Neural cell (in vitro differentiated cells): ENCODE data around the gene C1orf105. TPM values are rescaled to one million over a fixed set of nuclear protein-coding genes. Genes with fewer than 3 reads are reported as not detected.

ENCODE experiments used
- H2AFZ ChIP-seq: fragments of 200-600, 300-800 bp; sonication (generic), shearing (Covaris generic); 2 replicates; pipeline ENCODE4 v1.6.0; 2014; ENCODE audit warnings: low read depth, mild to moderate bottlenecking, antibody characterized with exemption, low read length, moderate library complexity
- H3F3A ChIP-seq: fragments of 200-600 bp; shearing (Covaris generic); 2 replicates; pipeline ENCODE4 v1.6.1; 2016; ENCODE audit warnings: mild to moderate bottlenecking, moderate library complexity, mixed read lengths, antibody characterized with exemption, low read length; ENCODE audit not compliant: insufficient read depth, poor library complexity, severe bottlenecking
- H3K27ac ChIP-seq: fragments of 200-600, 300-800 bp; sonication (generic), shearing (Covaris generic); 2 replicates; pipeline ENCODE4 v1.5.1; 2014; ENCODE audit warnings: mild to moderate bottlenecking, low read length, moderate library complexity
- H3K27me3 ChIP-seq: fragments of 300-800, 200-600 bp; sonication (generic), shearing (Covaris generic); 2 replicates; pipeline ENCODE4 v1.6.0; 2014; ENCODE audit warnings: mild to moderate bottlenecking, low read depth, low read length, moderate library complexity; ENCODE audit not compliant: insufficient read depth
- H3K36me3 ChIP-seq: fragments of 300-800, 200-600 bp; sonication (generic), shearing (Covaris generic); 2 replicates; pipeline ENCODE4 v1.5.1; 2014; ENCODE audit warnings: mild to moderate bottlenecking, antibody characterized with exemption, low read length, moderate library complexity; ENCODE audit not compliant: insufficient read depth
- H3K4me2 ChIP-seq: fragments of 300-800, 200-600 bp; sonication (generic), shearing (Covaris generic); 2 replicates; pipeline ENCODE4 v1.6.0; 2014; ENCODE audit warnings: mild to moderate bottlenecking, low read length
- H3K4me3 ChIP-seq: fragments of 300-800, 200-600 bp; sonication (generic), shearing (Covaris generic); 2 replicates; pipeline ENCODE4 v1.5.1; 2014; ENCODE audit warnings: mild to moderate bottlenecking, low read length, moderate library complexity
- H3K79me2 ChIP-seq: fragments of 200-600 bp; shearing (Covaris generic); replicated peaks from 2 replicates; pipeline ENCODE4 v1.6.0; 2014; ENCODE audit warnings: mild to moderate bottlenecking, low read length, moderate library complexity; ENCODE audit not compliant: insufficient read depth
- H3K9ac ChIP-seq: fragments of 300-800, 200-600 bp; sonication (generic), shearing (Covaris generic); 2 replicates; pipeline ENCODE4 v1.6.1; 2016; ENCODE audit warnings: mild to moderate bottlenecking, low read length, mixed read lengths
- H3K9me2 ChIP-seq: fragments of 200-600 bp; shearing (Covaris generic); 2 replicates; pipeline ENCODE4 v1.6.1; 2016; ENCODE audit warnings: mild to moderate bottlenecking, low read length, mixed read lengths; ENCODE audit not compliant: insufficient read depth
- H3K9me3 ChIP-seq: fragments of 200-600, 300-800 bp; sonication (generic), shearing (Covaris generic); 2 replicates; pipeline ENCODE4 v1.6.1; 2016; ENCODE audit warnings: mild to moderate bottlenecking, mixed run types, low read length, moderate library complexity, mixed read lengths
- H4K20me1 ChIP-seq: fragments of 200-600 bp; shearing (Covaris generic); 2 replicates; pipeline ENCODE4 v1.6.1; 2016; ENCODE audit warnings: mild to moderate bottlenecking, mixed run types; ENCODE audit not compliant: insufficient read depth
- CTCF ChIP-seq: fragments of 450-650 bp; IDR thresholded peaks from 2 replicates; pipeline ENCODE4 v1.5.1; 2014; ENCODE audit warnings: antibody characterized with exemption, mild to moderate bottlenecking, moderate library complexity; ENCODE audit not compliant: poor library complexity, severe bottlenecking
- EP300 ChIP-seq: fragments of 450-650 bp; conservative IDR thresholded peaks from 2 replicates; pipeline ENCODE4 v1.6.1; 2014; ENCODE audit warnings: antibody characterized with exemption, mild to moderate bottlenecking, moderate library complexity; ENCODE audit not compliant: poor library complexity, severe bottlenecking
- EZH2 ChIP-seq: fragments of 200-600, 300-800 bp; shearing (Covaris generic), sonication (generic); IDR thresholded peaks from 2 replicates; pipeline ENCODE4 v1.6.1; 2014; ENCODE audit warnings: antibody characterized with exemption, low read length, borderline replicate concordance, mild to moderate bottlenecking; ENCODE audit not compliant: insufficient read depth, poor library complexity, severe bottlenecking
- MXI1 ChIP-seq: fragments of 450-650 bp; conservative IDR thresholded peaks from 2 replicates; pipeline ENCODE4 v1.6.1; 2014; ENCODE audit warnings: antibody characterized with exemption, mild to moderate bottlenecking; ENCODE audit not compliant: poor library complexity, severe bottlenecking
- POLR2AphosphoS5 ChIP-seq: IDR thresholded peaks from 2 replicates; pipeline ENCODE4 v1.6.1; 2012
- RAD21 ChIP-seq: fragments of 450-650 bp; conservative IDR thresholded peaks from 2 replicates; pipeline ENCODE4 v1.6.1; 2014; ENCODE audit warnings: antibody characterized with exemption, mild to moderate bottlenecking, moderate library complexity
- SMC3 ChIP-seq: fragments of 450-650 bp; conservative IDR thresholded peaks from 2 replicates; pipeline ENCODE4 v1.6.1; 2014; ENCODE audit warnings: antibody characterized with exemption, mild to moderate bottlenecking, moderate library complexity; ENCODE audit not compliant: poor library complexity
- TAF1 ChIP-seq: IDR thresholded peaks from 2 replicates; pipeline ENCODE4 v1.6.1; 2012; ENCODE audit warnings: low read depth
- polyA plus RNA-seq: library from polyadenylated mRNA; depleted of rRNA; stranded (reverse); fragments of >200 nt; gene quantifications from 2 replicates; pipeline ENCODE4 v1.2.3, GENCODE V29; 2014
- TF ChIP-seq, protein P1 (sequence below): IDR thresholded peaks from 2 replicates; pipeline ENCODE4 v1.6.1; 2012; ENCODE audit warnings: borderline replicate concordance

Gene C1orf105
- polyA plus RNA-seq, 1 donor from 2014 or later, result not detected

DNA sequence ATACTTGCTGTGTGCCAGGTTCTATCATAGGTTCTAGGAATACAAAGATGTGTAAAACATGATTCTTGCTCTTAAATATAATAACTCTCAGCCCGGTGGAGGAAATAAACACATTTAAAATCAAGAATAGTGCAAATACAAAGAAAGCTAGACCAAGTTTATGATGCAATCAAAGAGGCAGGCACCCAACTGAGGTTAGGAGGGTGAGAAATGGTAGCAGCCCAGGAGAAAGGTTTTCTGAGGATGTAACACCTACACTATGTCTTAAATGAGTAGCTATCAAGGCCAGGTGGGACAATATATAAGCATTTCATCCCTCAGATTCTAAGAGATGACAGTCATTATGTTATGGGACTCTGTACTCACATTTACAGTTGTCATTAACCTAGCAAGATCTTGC, 33.1 kb downstream of the C1orf105 start:
- Histone ChIP-seq H3F3A (no peaks in the 10 kb centered on the region), H3K4me2 (no peak overlapping the region), H3K4me3 (no peak overlapping the region), H3K36me3 (no peaks in the 10 kb centered on the region), H3K27ac (no peak overlapping the region), H3K9ac (no peak overlapping the region), H3K9me2 (no peaks in the 10 kb centered on the region), H2AFZ (no peak overlapping the region), H3K79me2 (no peaks in the 10 kb centered on the region), H4K20me1 (no peaks in the 10 kb centered on the region), H3K9me3 (no peaks in the 10 kb centered on the region), H3K27me3 (no peaks in the 10 kb centered on the region)
- TF ChIP-seq CTCF (no peak), SMC3 (no peak), EZH2 (no peak), TAF1 (no peak), RAD21 (no peak), EP300 (no peak), POLR2AphosphoS5 (no peak), MXI1 (no peak)
- TF ChIP-seq, protein P1, sequence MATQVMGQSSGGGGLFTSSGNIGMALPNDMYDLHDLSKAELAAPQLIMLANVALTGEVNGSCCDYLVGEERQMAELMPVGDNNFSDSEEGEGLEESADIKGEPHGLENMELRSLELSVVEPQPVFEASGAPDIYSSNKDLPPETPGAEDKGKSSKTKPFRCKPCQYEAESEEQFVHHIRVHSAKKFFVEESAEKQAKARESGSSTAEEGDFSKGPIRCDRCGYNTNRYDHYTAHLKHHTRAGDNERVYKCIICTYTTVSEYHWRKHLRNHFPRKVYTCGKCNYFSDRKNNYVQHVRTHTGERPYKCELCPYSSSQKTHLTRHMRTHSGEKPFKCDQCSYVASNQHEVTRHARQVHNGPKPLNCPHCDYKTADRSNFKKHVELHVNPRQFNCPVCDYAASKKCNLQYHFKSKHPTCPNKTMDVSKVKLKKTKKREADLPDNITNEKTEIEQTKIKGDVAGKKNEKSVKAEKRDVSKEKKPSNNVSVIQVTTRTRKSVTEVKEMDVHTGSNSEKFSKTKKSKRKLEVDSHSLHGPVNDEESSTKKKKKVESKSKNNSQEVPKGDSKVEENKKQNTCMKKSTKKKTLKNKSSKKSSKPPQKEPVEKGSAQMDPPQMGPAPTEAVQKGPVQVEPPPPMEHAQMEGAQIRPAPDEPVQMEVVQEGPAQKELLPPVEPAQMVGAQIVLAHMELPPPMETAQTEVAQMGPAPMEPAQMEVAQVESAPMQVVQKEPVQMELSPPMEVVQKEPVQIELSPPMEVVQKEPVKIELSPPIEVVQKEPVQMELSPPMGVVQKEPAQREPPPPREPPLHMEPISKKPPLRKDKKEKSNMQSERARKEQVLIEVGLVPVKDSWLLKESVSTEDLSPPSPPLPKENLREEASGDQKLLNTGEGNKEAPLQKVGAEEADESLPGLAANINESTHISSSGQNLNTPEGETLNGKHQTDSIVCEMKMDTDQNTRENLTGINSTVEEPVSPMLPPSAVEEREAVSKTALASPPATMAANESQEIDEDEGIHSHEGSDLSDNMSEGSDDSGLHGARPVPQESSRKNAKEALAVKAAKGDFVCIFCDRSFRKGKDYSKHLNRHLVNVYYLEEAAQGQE, result no peak

- Histone ChIP-seq H3F3A (no peaks in the 10 kb centered on the region), H4K20me1 (no peaks in the 10 kb centered on the region), H3K27ac (no peak overlapping the region), H3K9ac (no peak overlapping the region), H3K9me3 (no peaks in the 10 kb centered on the region), H3K4me3 (no peak overlapping the region), H3K4me2 (no peak overlapping the region), H3K9me2 (no peaks in the 10 kb centered on the region), H3K27me3 (no peaks in the 10 kb centered on the region), H2AFZ (no peak overlapping the region), H3K79me2 (no peaks in the 10 kb centered on the region), H3K36me3 (no peaks in the 10 kb centered on the region)
- no peak for TF ChIP-seq CTCF
- TF ChIP-seq EZH2, result no peak
- TF ChIP-seq RAD21, result no peak
- no peak for TF ChIP-seq SMC3
- no peak for TF ChIP-seq MXI1
- no peak for TF ChIP-seq EP300
- TF ChIP-seq, protein P1, result no peak
Measured at GRCh38 chr1:172455451-172455850, 35.0 kb downstream of the C1orf105 start.
